ENCODE data around the gene ADAMTS10.

ADAMTS10 gene

GRCh38 chr19:8612807-8613171, 2.3 kb upstream of the ADAMTS10 start:
- Mint-ChIP-seq H3K4me3 (peak overlapping the region; percentile 77), H3K9me3 (ENCODE audit: low read depth) (no peaks in the 10 kb centered on the region), H3K27me3 (no peaks in the 10 kb centered on the region), H3K36me3 (no peaks in the 10 kb centered on the region), H3K27ac (no peak overlapping the region), H3K4me1 (ENCODE audit: low read depth) (peaks cover 34% of the 10 kb centered on the region)

- Mint-ChIP-seq H3K4me3 (peak overlapping the region; percentile 77), H3K27ac (no peak overlapping the region), H3K27me3 (no peaks in the 10 kb centered on the region), H3K9me3 (ENCODE audit: low read depth) (no peaks in the 10 kb centered on the region), H3K4me1 (ENCODE audit: low read depth) (peaks cover 34% of the 10 kb centered on the region), H3K36me3 (no peaks in the 10 kb centered on the region)
Measured at GRCh38 chr19:8611877-8612806, 1.6 kb upstream of the ADAMTS10 start.

GRCh38 chr19:8611391-8611876, 919 bp upstream of the ADAMTS10 start:
- peaks cover 34% of the 10 kb centered on the region for H3K4me1 Mint-ChIP-seq (ENCODE audit: low read depth)
- peak overlapping the region; percentile 51 for H3K4me3 Mint-ChIP-seq
- no peaks in the 10 kb centered on the region for H3K27me3 Mint-ChIP-seq
- no peaks in the 10 kb centered on the region for H3K9me3 Mint-ChIP-seq (ENCODE audit: low read depth)
- H3K27ac Mint-ChIP-seq: no peak overlapping the region
- no peaks in the 10 kb centered on the region for H3K36me3 Mint-ChIP-seq

- no peak overlapping the region for H3K4me3 Mint-ChIP-seq
- no peaks in the 10 kb centered on the region for H3K9me3 Mint-ChIP-seq (ENCODE audit: low read depth)
- H3K36me3 Mint-ChIP-seq: no peaks in the 10 kb centered on the region
- peaks cover 34% of the 10 kb centered on the region for H3K4me1 Mint-ChIP-seq (ENCODE audit: low read depth)
- H3K27ac Mint-ChIP-seq: no peak overlapping the region
- no peaks in the 10 kb centered on the region for H3K27me3 Mint-ChIP-seq
Measured at GRCh38 chr19:8610936-8611300, 403 bp upstream of the ADAMTS10 start.

- Mint-ChIP-seq H3K4me3 (peak overlapping the region; percentile 90), H3K27me3 (no peaks in the 10 kb centered on the region), H3K4me1 (ENCODE audit: low read depth) (peaks cover 27% of the 10 kb centered on the region), H3K9me3 (ENCODE audit: low read depth) (no peaks in the 10 kb centered on the region), H3K36me3 (peaks cover 3% of the 10 kb centered on the region), H3K27ac (peak overlapping the region; percentile 76)
Measured at GRCh38 chr19:8609279-8610040, 1.1 kb downstream of the ADAMTS10 start.

- peaks cover 3% of the 10 kb centered on the region for H3K36me3 Mint-ChIP-seq
- peaks cover 27% of the 10 kb centered on the region for H3K4me1 Mint-ChIP-seq (ENCODE audit: low read depth)
- peak overlapping the region; percentile 78 for H3K4me3 Mint-ChIP-seq
- H3K27me3 Mint-ChIP-seq: no peaks in the 10 kb centered on the region
- H3K9me3 Mint-ChIP-seq (ENCODE audit: low read depth): no peaks in the 10 kb centered on the region
- H3K27ac Mint-ChIP-seq: peak overlapping the region; percentile 12
Measured at GRCh38 chr19:8608941-8609278, 1.6 kb downstream of the ADAMTS10 start.

- H3K9me3 Mint-ChIP-seq (ENCODE audit: low read depth): no peaks in the 10 kb centered on the region
- H3K27ac Mint-ChIP-seq: no peak overlapping the region
- H3K27me3 Mint-ChIP-seq: no peaks in the 10 kb centered on the region
- no peak overlapping the region for H3K4me3 Mint-ChIP-seq
- H3K4me1 Mint-ChIP-seq (ENCODE audit: low read depth): peaks cover 22% of the 10 kb centered on the region
- H3K36me3 Mint-ChIP-seq: peaks cover 6% of the 10 kb centered on the region
Measured at GRCh38 chr19:8607386-8607785, 3.1 kb downstream of the ADAMTS10 start.

- Mint-ChIP-seq H3K36me3 (peaks cover 9% of the 10 kb centered on the region), H3K4me3 (no peak overlapping the region), H3K27me3 (no peaks in the 10 kb centered on the region), H3K27ac (no peak overlapping the region), H3K4me1 (ENCODE audit: low read depth) (peaks cover 15% of the 10 kb centered on the region), H3K9me3 (ENCODE audit: low read depth) (no peaks in the 10 kb centered on the region)
Measured at GRCh38 chr19:8605514-8605913, 5.0 kb downstream of the ADAMTS10 start.

GRCh38 chr19:8601796-8602195, 8.7 kb downstream of the ADAMTS10 start:
- peaks cover 16% of the 10 kb centered on the region for H3K36me3 Mint-ChIP-seq
- no peaks in the 10 kb centered on the region for H3K9me3 Mint-ChIP-seq (ENCODE audit: low read depth)
- H3K27me3 Mint-ChIP-seq: no peaks in the 10 kb centered on the region
- no peak overlapping the region for H3K4me3 Mint-ChIP-seq
- no peaks in the 10 kb centered on the region for H3K4me1 Mint-ChIP-seq (ENCODE audit: low read depth)
- H3K27ac Mint-ChIP-seq: no peak overlapping the region

GRCh38 chr19:8600816-8601215, 9.7 kb downstream of the ADAMTS10 start:
- no peaks in the 10 kb centered on the region for H3K9me3 Mint-ChIP-seq (ENCODE audit: low read depth)
- H3K4me3 Mint-ChIP-seq: no peak overlapping the region
- no peak overlapping the region for H3K27ac Mint-ChIP-seq
- H3K36me3 Mint-ChIP-seq: peaks cover 16% of the 10 kb centered on the region
- peaks cover under 1% of the 10 kb centered on the region for H3K4me1 Mint-ChIP-seq (ENCODE audit: low read depth)
- H3K27me3 Mint-ChIP-seq: no peaks in the 10 kb centered on the region

GRCh38 chr19:8600064-8600463, 10.5 kb downstream of the ADAMTS10 start:
- Mint-ChIP-seq H3K27ac (no peak overlapping the region), H3K4me3 (no peak overlapping the region), H3K36me3 (peaks cover 16% of the 10 kb centered on the region), H3K4me1 (ENCODE audit: low read depth) (peaks cover 3% of the 10 kb centered on the region), H3K9me3 (ENCODE audit: low read depth) (no peaks in the 10 kb centered on the region), H3K27me3 (no peaks in the 10 kb centered on the region)

GRCh38 chr19:8596168-8596567, 14.3 kb downstream of the ADAMTS10 start:
- no peaks in the 10 kb centered on the region for H3K27me3 Mint-ChIP-seq

GRCh38 chr19:8595651-8596050, 14.9 kb downstream of the ADAMTS10 start:
- no peak overlapping the region for H3K27ac Mint-ChIP-seq
- H3K4me3 Mint-ChIP-seq: no peak overlapping the region
- H3K4me1 Mint-ChIP-seq (ENCODE audit: low read depth): peaks cover 33% of the 10 kb centered on the region
- no peaks in the 10 kb centered on the region for H3K9me3 Mint-ChIP-seq (ENCODE audit: low read depth)
- no peaks in the 10 kb centered on the region for H3K27me3 Mint-ChIP-seq
- peaks cover 13% of the 10 kb centered on the region for H3K36me3 Mint-ChIP-seq

More at GRCh38 chr19:8596168-8596567, 14.3 kb downstream of the ADAMTS10 start:
- Mint-ChIP-seq H3K9me3 (ENCODE audit: low read depth) (no peaks in the 10 kb centered on the region), H3K4me3 (no peak overlapping the region), H3K27ac (no peak overlapping the region), H3K36me3 (peaks cover 13% of the 10 kb centered on the region), H3K4me1 (ENCODE audit: low read depth) (peaks cover 30% of the 10 kb centered on the region)

- Mint-ChIP-seq H3K27me3 (no peaks in the 10 kb centered on the region), H3K36me3 (peaks cover 11% of the 10 kb centered on the region), H3K27ac (no peak overlapping the region), H3K4me3 (peak overlapping the region; percentile 54), H3K9me3 (ENCODE audit: low read depth) (no peaks in the 10 kb centered on the region), H3K4me1 (ENCODE audit: low read depth) (peaks cover 33% of the 10 kb centered on the region)
Measured at GRCh38 chr19:8593931-8594330, 16.6 kb downstream of the ADAMTS10 start.
